T-helper 1 cell treated with Interleukin-12 subunit alpha and Interleukin-12 subunit beta and Interleukin-4 antibody, amounts not matched to agents 30 ng/mL and 1 ng/mL, for 36 hours (primary cell): Measurements from ENCODE around the gene ANO6. TPM values are rescaled to one million over a fixed set of nuclear protein-coding genes. Genes with fewer than 3 reads are reported as not detected.

Experiments used
- intact Hi-C: fragments of 100-400 bp; cut with micrococcal nuclease; formaldehyde crosslinking; loops from one replicate; pipeline ENCODE4 v1.15.1; 2024
- total RNA-seq: library from RNA; stranded (reverse); gene quantifications from 2 replicates; pipeline ENCODE4 v1.2.3, GENCODE V29; 2022

The ANO6 gene
- total RNA-seq: 27.8 and 29.1 TPM in 2 replicates

GRCh38 chr12:45215419-45216229 is at the start of gene ANO6:
TSS of gene ANO6 (plus strand) at chr12:45216095. CDS start at chr12:45216322, 227 bp downstream.
- intact Hi-C loops: loop anchor here (1.0 to 5.0 kb wide), 9 partner anchors 45 to 1157 kb away; partner anchors contain the start of genes SCAF11 and SLC38A2

GRCh38 chr12:45168976-45169375 is 46.9 kb upstream of the ANO6 start:
- intact Hi-C loops: no loop called here

- intact Hi-C loops: loop anchor here (1.0 to 10.0 kb wide), 7 partner anchors 45 to 835 kb away; no protein-coding TSS in a partner anchor
These were observed 45.3 kb upstream of the ANO6 start for GRCh38 chr12:45170456-45171042.

GRCh38 chr12:45173293-45173692 is 42.6 kb upstream of the ANO6 start:
- intact Hi-C loops: loop anchor here (5.0 to 10.0 kb wide), 2 partner anchors 262 to 574 kb away; no protein-coding TSS in a partner anchor

GRCh38 chr12:45174595-45174994 is 41.3 kb upstream of the ANO6 start:
- intact Hi-C loops: loop anchor here (5.0 to 10.0 kb wide), 2 partner anchors 260 to 573 kb away; no protein-coding TSS in a partner anchor

- intact Hi-C loops: loop anchor here (10.0 kb wide), 1 partner anchor 256 kb away; no protein-coding TSS in a partner anchor
These were observed 37.1 kb upstream of the ANO6 start for GRCh38 chr12:45178771-45179170.

GRCh38 chr12:45182511-45182910 is 33.4 kb upstream of the ANO6 start:
- intact Hi-C loops: no loop called here

- intact Hi-C loops: no loop called here
These were observed 32.6 kb upstream of the ANO6 start for GRCh38 chr12:45183246-45183645.

- intact Hi-C loops: no loop called here
These were observed 31.5 kb upstream of the ANO6 start for GRCh38 chr12:45184147-45184963.

- intact Hi-C loops: no loop called here
These were observed 29.1 kb upstream of the ANO6 start for GRCh38 chr12:45186762-45187161.

- intact Hi-C loops: no loop called here
These were observed 26.0 kb upstream of the ANO6 start for GRCh38 chr12:45189766-45190403.

GRCh38 chr12:45191239-45191638 is 24.7 kb upstream of the ANO6 start:
- intact Hi-C loops: no loop called here

- intact Hi-C loops: no loop called here
These were observed 23.2 kb upstream of the ANO6 start for GRCh38 chr12:45192707-45193106.

- intact Hi-C loops: no loop called here
These were observed 15.3 kb upstream of the ANO6 start for GRCh38 chr12:45200491-45201043.

- intact Hi-C loops: no loop called here
These were observed 12.1 kb upstream of the ANO6 start for GRCh38 chr12:45203767-45204166.

GRCh38 chr12:45204757-45205156 is 11.1 kb upstream of the ANO6 start:
- intact Hi-C loops: no loop called here

GRCh38 chr12:45205165-45205825 is 10.6 kb upstream of the ANO6 start:
- intact Hi-C loops: no loop called here

- intact Hi-C loops: no loop called here
These were observed 7.0 kb upstream of the ANO6 start for GRCh38 chr12:45208604-45209487.

GRCh38 chr12:45209784-45210183 is 6.1 kb upstream of the ANO6 start:
- intact Hi-C loops: no loop called here
